Effector memory CD8-positive, alpha-beta T cell (primary cell): ENCODE results near the gene C1orf141.
"Not testable (repeated sequence)": the region's sequence is repeated elsewhere in the genome, so short reads cannot be mapped to it uniquely, and the experiment has no call there.

Experiments
- ATAC-seq: fragments of 150-1000 bp; cut with Tn5 transposase; replicated peaks from 2 replicates; pipeline ENCODE4 v1.10.0; 2021; ENCODE audit warnings: mild to moderate bottlenecking, moderate library complexity
- DNase-seq, 3 experiments: peaks; one replicate each; pipeline ENCODE4 v3.0.0; 2021
- H3K27ac Mint-ChIP-seq, 2 donors: one replicate each; pipeline ENCODE4 v1.8.0; 2022; ENCODE audit warnings: mild to moderate bottlenecking in 2 of 2, mixed read lengths in 2 of 2, moderate library complexity in 2 of 2
- H3K27me3 Mint-ChIP-seq, 2 donors: one replicate each; pipeline ENCODE4 v1.8.0; 2022; ENCODE audit warnings: mixed read lengths in 2 of 2
- H3K36me3 Mint-ChIP-seq: one replicate; pipeline ENCODE4 v1.8.0; 2022; ENCODE audit warnings: mild to moderate bottlenecking, moderate library complexity, mixed read lengths; ENCODE audit not compliant: insufficient read depth
- H3K4me1 Mint-ChIP-seq, 2 donors: one replicate each; pipeline ENCODE4 v1.8.0; 2022; ENCODE audit warnings: low read depth in 2 of 2, mixed read lengths in 2 of 2
- H3K4me3 Mint-ChIP-seq, 2 donors: one replicate each; pipeline ENCODE4 v1.8.0; 2022; ENCODE audit warnings: mild to moderate bottlenecking in 2 of 2, mixed read lengths in 2 of 2, moderate library complexity in 2 of 2
- H3K9me3 Mint-ChIP-seq, 2 donors: one replicate each; pipeline ENCODE4 v1.8.0; 2022; ENCODE audit warnings: mixed read lengths in 2 of 2

Gene C1orf141

DNA sequence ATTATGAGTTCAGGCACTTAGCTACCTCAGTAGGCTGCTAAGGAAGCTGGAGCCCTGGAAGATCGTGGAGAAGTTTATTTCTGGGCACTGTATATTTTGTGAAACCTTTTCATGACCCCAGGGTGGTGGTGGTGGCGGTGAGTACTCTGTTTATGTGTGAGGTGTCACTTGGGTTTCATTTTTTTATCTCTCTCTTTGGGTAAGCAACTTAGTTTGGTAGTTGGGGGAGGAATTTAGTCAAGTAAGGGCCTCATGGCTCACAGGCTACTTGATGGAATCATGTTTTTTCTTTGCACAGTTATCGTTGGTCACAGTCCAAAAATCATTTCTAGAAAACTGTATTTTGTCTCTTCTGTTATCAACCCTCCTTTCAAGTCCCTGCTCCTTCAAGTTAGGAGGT lies 33.9 kb downstream of the C1orf141 start:
- Mint-ChIP-seq H3K4me3 (no peak overlapping the region), H3K36me3 (no peaks in the 10 kb centered on the region), H3K9me3 (no peaks in the 10 kb centered on the region), H3K4me1 (no peaks in the 10 kb centered on the region), H3K27me3 (peaks cover 25 to 49% of the 10 kb centered on the region in 2 donors), H3K27ac (no peak overlapping the region)
- DNase-seq (no peak), ATAC-seq (no peak)

GRCh38 chr1:67097305-67097704 lies 37.5 kb downstream of the C1orf141 start:
- Mint-ChIP-seq H3K4me1 (no peaks in the 10 kb centered on the region), H3K27me3 (peaks cover 17 to 42% of the 10 kb centered on the region in 2 donors), H3K4me3 (no peak overlapping the region), H3K9me3 (no peaks in the 10 kb centered on the region), H3K27ac (no peak overlapping the region), H3K36me3 (no peaks in the 10 kb centered on the region)
- DNase-seq (no peak), ATAC-seq (no peak)

GRCh38 chr1:67094191-67094590 lies 40.6 kb downstream of the C1orf141 start:
- no peak for ATAC-seq

DNA sequence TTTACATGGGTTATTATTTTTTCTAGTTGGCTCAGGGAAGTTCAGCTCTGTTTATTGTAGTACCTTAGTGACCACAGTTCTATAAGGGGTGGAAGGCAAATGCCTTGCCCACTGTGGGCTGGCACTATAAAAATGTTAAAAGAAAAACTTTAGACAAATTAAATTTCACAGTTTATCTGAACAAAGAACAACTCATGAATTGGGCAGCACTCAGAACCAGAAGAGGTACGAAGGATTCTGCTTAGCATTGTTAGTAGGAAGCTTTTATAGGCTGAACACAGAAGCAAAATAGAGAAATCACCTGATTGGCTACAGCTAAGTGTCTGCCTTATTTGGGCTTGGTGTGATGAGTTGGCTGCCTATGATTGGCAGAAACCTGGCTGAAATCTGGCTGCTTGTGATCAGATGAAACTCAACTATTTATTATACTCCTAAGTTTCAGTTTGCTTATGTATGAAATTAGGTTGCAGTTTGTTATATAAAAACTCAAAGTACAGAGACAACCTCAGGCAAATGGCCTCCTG lies 45.0 kb downstream of the C1orf141 start:
- H3K36me3 Mint-ChIP-seq = no peaks in the 10 kb centered on the region

More at GRCh38 chr1:67094191-67094590, 40.6 kb downstream of the C1orf141 start:
- no peak for DNase-seq
- H3K27ac Mint-ChIP-seq = no peak overlapping the region
- no peaks in the 10 kb centered on the region for H3K9me3 Mint-ChIP-seq
- peaks cover 7 to 37% of the 10 kb centered on the region in 2 donors for H3K27me3 Mint-ChIP-seq
- H3K4me1 Mint-ChIP-seq = no peaks in the 10 kb centered on the region
- no peaks in the 10 kb centered on the region for H3K36me3 Mint-ChIP-seq
- no peak overlapping the region for H3K4me3 Mint-ChIP-seq

GRCh38 chr1:67088440-67088839 lies 46.3 kb downstream of the C1orf141 start:
- peaks cover 10 to 26% of the 10 kb centered on the region in 2 donors for H3K27me3 Mint-ChIP-seq
- no peak for DNase-seq
- no peak overlapping the region for H3K4me3 Mint-ChIP-seq
- no peak for ATAC-seq
- H3K36me3 Mint-ChIP-seq = no peaks in the 10 kb centered on the region
- no peaks in the 10 kb centered on the region for H3K9me3 Mint-ChIP-seq
- no peaks in the 10 kb centered on the region for H3K4me1 Mint-ChIP-seq
- no peak overlapping the region for H3K27ac Mint-ChIP-seq

More for the DNA sequence above, 45.0 kb downstream of the C1orf141 start:
- no peak overlapping the region for H3K4me3 Mint-ChIP-seq
- no peaks in the 10 kb centered on the region for H3K9me3 Mint-ChIP-seq
- DNase-seq (no peak), ATAC-seq (no peak)
- H3K27me3 Mint-ChIP-seq = peaks cover 10 to 26% of the 10 kb centered on the region in 2 donors
- H3K4me1 Mint-ChIP-seq = no peaks in the 10 kb centered on the region
- H3K27ac Mint-ChIP-seq = no peak overlapping the region

DNA sequence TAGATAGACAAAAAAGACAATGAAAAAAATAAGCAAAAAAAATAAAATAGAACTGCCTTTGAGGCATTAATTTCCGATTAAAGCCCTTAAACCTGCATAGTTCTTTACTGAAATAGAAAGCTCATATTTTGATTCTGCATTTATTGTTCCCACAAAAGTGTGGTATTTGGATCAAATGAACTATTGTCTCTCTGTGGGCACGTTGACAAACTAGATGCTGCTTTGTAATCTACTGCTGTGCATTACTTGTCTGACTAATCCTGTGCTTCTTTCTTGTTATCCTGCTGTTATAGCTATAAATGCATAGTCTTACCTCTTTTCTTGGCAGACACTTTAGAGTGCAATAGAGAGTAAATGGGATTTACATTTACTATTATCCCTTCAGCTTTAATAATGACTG lies 49.4 kb downstream of the C1orf141 start:
- no peak for DNase-seq
- Mint-ChIP-seq H3K9me3 (no peaks in the 10 kb centered on the region), H3K27me3 (peaks cover 7 to 10% of the 10 kb centered on the region in 2 donors), H3K4me3 (no peak overlapping the region), H3K36me3 (no peaks in the 10 kb centered on the region), H3K4me1 (no peaks in the 10 kb centered on the region), H3K27ac (no peak overlapping the region)
- no peak for ATAC-seq

GRCh38 chr1:67084765-67085318 lies 49.9 kb downstream of the C1orf141 start:
- H3K9me3 Mint-ChIP-seq = no peaks in the 10 kb centered on the region
- H3K4me1 Mint-ChIP-seq = no peaks in the 10 kb centered on the region
- H3K36me3 Mint-ChIP-seq = no peaks in the 10 kb centered on the region
- peaks cover 6 to 10% of the 10 kb centered on the region in 2 donors for H3K27me3 Mint-ChIP-seq
- H3K27ac Mint-ChIP-seq = no peak overlapping the region
- no peak overlapping the region for H3K4me3 Mint-ChIP-seq
- ATAC-seq (no peak), DNase-seq (no peak)

DNA sequence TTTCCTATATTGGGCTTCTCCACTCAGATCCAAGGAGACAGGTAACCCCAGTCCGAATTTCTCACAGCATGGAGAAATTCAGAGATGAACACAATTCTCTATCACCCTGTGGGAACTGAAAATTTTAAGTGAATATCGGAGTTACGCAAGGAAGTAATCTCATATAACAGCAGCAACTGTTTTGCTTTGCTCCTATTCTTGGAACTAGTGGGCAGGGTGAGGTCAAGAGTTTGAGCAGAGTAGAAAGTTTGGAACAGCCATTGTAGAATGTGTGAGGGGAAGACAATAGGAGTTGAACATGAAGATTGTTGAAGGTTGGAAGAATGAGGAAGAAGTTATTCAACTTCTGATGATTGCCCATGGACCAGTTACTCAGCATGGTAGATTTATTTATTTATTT lies 56.5 kb downstream of the C1orf141 start:
- DNase-seq (no peak), ATAC-seq (no peak)
- Mint-ChIP-seq H3K27me3 (no peaks in the 10 kb centered on the region), H3K36me3 (no peaks in the 10 kb centered on the region), H3K4me1 (no peaks in the 10 kb centered on the region), H3K4me3 (no peak overlapping the region), H3K27ac (no peak overlapping the region), H3K9me3 (no peaks in the 10 kb centered on the region)

DNA sequence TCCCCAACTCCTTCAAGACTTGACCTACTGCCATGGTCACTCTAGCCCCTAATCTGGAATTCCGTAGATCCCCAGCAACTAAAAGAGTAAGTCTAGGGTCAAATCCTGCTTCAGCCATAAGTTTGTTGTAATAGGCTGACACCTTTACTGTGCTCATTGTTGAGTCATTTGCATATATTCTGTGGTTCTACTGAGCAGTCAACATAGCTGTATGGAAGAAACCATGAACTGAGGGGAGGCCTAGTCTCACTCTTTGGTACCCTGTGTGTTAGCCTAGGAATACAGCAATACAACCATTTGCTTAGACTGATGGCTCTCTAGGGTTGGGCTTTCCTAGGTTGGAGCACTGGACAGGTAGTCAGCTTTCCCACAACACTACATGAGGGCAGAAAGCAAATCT lies 57.2 kb downstream of the C1orf141 start:
- Mint-ChIP-seq H3K36me3 (no peaks in the 10 kb centered on the region), H3K27ac (no peak overlapping the region), H3K4me1 (no peaks in the 10 kb centered on the region), H3K9me3 (peaks cover 0 to 1% of the 10 kb centered on the region in 2 donors), H3K27me3 (peaks cover 0 to 4% of the 10 kb centered on the region in 2 donors), H3K4me3 (no peak overlapping the region)
- no peak for ATAC-seq
- DNase-seq = no peak

DNA sequence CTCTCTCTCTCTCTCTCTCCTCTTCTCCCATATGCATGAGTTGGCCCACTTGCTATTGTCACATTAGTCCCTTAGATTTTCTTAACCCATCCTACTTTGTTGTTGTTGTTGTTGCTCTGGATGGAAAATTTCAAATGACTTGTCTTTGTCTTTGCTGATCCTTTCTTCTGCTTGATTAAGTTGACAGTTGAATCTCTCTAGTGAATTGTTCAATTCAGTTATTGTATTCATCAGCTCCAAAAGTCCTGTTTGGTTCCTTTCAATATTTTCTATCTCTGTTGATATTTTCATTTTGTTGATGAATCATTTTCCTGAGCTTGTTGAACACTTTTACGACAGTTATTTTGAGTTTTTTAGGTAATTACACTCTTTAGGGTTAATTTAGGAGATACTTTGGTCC lies 62.0 kb downstream of the C1orf141 start:
- peaks cover 11 to 28% of the 10 kb centered on the region in 2 donors for H3K27me3 Mint-ChIP-seq
- no peak overlapping the region for H3K4me3 Mint-ChIP-seq
- H3K27ac Mint-ChIP-seq = no peak overlapping the region
- H3K4me1 Mint-ChIP-seq = no peaks in the 10 kb centered on the region
- peaks cover 0 to 5% of the 10 kb centered on the region in 2 donors for H3K9me3 Mint-ChIP-seq
- H3K36me3 Mint-ChIP-seq = no peaks in the 10 kb centered on the region
- DNase-seq = no peak
- ATAC-seq = no peak

GRCh38 chr1:67067655-67068054 lies 67.1 kb downstream of the C1orf141 start:
- H3K27me3 Mint-ChIP-seq = peaks cover 18 to 43% of the 10 kb centered on the region in 2 donors
- H3K27ac Mint-ChIP-seq, H3K4me1 Mint-ChIP-seq, ATAC-seq, H3K4me3 Mint-ChIP-seq, H3K36me3 Mint-ChIP-seq, H3K9me3 Mint-ChIP-seq, DNase-seq: not testable (repeated sequence)

GRCh38 chr1:67062412-67062811 lies 72.4 kb downstream of the C1orf141 start:
- Mint-ChIP-seq H3K27me3 (peaks cover 7 to 17% of the 10 kb centered on the region in 2 donors), H3K4me1 (no peaks in the 10 kb centered on the region), H3K36me3 (no peaks in the 10 kb centered on the region), H3K9me3 (peaks cover 3 to 6% of the 10 kb centered on the region in 2 donors), H3K27ac (no peak overlapping the region), H3K4me3 (no peak overlapping the region)
- DNase-seq = no peak
- ATAC-seq = no peak

- H3K4me3 Mint-ChIP-seq = no peak overlapping the region
- H3K27ac Mint-ChIP-seq = no peak overlapping the region
- H3K27me3 Mint-ChIP-seq = peaks cover 7 to 11% of the 10 kb centered on the region in 2 donors
These were observed 73.5 kb downstream of the C1orf141 start for GRCh38 chr1:67061266-67061665.

DNA sequence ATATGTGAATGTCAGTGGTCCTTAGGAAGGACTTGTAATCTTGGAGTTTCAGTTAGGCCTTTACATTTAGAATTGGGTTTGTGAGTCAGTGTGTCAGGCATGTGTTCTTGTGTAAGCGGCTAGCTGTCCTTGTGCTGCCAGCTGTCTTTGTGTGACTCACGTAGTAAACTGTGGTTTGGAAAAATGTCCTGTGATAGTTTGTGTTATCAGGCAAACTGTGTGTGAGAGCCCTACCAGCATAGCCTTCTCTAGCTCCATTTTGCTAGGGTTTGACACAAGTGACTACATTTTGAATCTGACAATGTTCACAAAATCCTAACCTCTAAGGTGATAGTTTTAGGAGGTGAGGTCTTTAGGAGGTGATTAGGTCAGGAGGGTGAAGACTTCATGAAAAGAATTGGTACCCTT lies 74.0 kb downstream of the C1orf141 start:
- DNase-seq (no peak), ATAC-seq (no peak)
- Mint-ChIP-seq H3K4me1 (peaks cover 0 to 3% of the 10 kb centered on the region in 2 donors), H3K4me3 (no peak overlapping the region), H3K9me3 (no peaks in the 10 kb centered on the region), H3K27me3 (peaks cover 7 to 11% of the 10 kb centered on the region in 2 donors), H3K27ac (no peak overlapping the region), H3K36me3 (no peaks in the 10 kb centered on the region)

More at GRCh38 chr1:67061266-67061665, 73.5 kb downstream of the C1orf141 start:
- no peaks in the 10 kb centered on the region for H3K4me1 Mint-ChIP-seq
- DNase-seq (no peak), ATAC-seq (no peak)
- H3K36me3 Mint-ChIP-seq = no peaks in the 10 kb centered on the region
- no peaks in the 10 kb centered on the region for H3K9me3 Mint-ChIP-seq
